GM21619 (cell line): Measurements from ENCODE around the gene DNAH8.
"Not testable (repeated sequence)": the region's sequence is repeated elsewhere in the genome, so short reads cannot be mapped to it uniquely, and the experiment has no call there.

Source experiments
- ATAC-seq: cut with Tn5 transposase; IDR thresholded peaks from one replicate; pipeline ENCODE4 v1.9.1; 2021; ENCODE audit not compliant: unreplicated experiment

Gene DNAH8

DNA sequence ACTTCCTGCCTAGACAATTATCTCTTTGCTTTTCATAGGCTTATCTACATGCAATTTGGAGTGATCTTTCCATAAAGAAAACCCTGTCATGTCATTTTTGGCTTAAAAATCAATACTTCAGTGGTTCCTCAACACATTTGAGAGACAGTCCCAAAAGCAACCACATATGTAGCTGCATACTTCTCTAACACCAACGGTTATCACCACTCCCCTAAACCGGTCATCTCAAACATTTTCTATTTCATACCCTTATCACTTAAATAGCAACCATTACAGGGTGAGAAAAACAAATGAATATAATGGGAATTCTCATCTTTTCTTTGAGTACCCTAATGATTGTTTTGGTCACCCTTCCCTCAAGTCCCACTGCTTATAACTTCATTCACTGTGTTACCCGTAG, 17.3 kb upstream of the DNAH8 start:
- no peak for ATAC-seq

DNA sequence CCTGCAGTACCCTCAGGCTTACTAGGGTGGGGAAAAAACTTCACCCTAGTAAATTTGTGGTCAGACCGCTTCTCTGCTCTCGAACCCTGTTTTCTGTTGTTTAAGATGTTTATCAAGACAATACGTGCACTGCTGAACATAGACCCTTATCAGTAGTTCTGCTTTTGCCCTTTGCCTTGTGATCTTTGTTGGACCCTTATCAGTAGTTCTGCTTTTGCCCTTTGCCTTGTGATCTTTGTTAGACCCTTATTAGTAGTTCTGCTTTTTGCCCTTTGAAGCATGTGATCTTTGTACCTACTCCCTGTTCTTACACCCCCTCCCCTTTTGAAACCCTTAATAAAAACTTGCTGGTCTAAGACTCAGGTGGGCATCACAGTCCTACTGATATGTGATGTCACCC, 15.4 kb upstream of the DNAH8 start:
- ATAC-seq, result not testable (repeated sequence)

DNA sequence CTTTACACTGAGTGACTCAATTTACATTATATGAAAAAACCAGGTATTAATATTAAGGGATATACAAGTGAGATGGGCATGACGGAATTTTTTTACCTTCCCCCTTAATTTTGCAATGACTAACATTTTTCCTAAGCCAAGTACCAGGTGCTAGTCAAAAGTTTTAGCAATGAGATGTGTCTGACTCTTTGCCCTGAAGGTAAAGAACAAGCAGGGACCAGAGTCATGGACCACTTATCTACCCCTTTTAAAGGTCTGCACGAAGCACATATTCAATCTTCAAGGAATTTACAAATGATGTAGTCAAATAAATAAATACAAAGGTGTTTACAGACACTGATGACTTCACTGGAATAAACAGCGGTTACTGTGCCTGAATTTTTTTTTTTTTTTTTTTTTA, 13.6 kb upstream of the DNAH8 start:
- ATAC-seq, result no peak

DNA sequence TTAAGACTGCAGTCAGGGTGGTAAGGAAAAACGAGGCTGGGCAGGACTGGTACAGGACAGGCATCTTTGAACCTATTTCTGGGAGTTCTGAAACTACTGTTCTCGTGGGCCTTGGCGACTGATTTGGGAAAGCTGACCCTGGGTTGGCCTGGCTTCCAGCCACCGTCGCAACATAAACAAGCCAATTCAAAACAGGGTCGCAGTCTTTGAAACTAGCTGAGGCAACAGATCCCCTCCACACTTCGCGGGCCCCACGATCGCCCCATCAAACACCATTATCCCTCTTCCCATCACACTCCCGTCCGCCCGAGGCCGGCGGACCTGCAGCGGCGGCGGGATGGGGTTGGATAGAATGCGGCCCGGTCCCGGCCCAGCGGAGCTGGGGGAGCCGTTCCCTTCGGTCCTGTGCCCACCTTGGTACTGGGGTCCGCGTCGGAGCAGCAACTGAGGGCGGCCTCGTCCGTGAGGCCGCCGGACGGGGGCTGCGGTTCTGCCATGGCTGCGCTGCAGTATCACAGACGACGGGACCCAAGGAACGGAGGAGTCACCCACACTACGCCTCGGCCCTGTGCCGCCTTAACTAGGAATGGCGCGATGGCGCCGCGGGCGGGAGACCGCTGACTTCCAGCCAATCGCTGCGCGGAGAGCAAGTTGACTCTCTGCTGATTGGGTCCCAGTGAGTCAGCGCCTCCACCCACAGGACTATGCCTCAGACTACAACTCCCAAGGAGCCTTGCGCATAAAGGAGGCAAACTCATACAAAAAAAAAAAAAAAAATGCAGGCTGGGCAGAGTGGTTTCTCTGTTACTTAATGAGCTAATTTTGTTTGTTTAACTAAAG, 12.3 kb upstream of the DNAH8 start, which contains the start of gene GLO1:
Gene GLO1, minus strand, starts transcription at position 588 of the 840 bp plus-strand sequence. Its CDS starts 91 bp downstream, at position 497.
- peak; percentile 100 for ATAC-seq

DNA sequence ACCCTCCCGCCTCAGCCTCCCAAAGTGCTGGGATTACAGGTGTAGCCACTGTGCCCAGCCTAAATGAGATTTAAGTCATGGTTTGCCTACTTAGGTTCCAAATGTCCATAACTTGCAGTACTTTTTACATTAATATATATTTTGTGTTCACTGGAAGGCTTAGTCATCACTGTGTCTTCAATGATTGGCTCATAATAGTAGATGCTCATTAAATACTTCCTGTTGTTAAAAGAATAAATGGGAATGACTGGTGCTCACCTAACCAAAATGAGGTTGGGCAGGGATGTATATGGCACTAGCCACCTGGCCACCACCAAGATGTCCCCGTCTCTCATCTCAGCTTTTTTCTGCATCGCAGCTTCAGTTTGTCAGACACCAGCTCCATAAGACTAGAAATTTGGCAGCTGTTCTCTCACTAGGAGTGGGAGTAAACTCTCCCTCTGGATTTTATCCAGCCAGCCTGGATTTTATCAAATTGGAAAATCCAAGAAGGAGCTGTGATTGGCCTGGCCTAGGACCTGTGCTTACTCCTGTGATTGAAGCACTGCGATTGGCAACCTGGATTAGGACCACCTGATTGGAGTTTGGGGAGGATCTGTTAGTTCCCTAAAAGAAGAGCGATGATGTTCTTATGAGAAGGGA, 11.0 kb upstream of the DNAH8 start:
- ATAC-seq, result no peak

DNA sequence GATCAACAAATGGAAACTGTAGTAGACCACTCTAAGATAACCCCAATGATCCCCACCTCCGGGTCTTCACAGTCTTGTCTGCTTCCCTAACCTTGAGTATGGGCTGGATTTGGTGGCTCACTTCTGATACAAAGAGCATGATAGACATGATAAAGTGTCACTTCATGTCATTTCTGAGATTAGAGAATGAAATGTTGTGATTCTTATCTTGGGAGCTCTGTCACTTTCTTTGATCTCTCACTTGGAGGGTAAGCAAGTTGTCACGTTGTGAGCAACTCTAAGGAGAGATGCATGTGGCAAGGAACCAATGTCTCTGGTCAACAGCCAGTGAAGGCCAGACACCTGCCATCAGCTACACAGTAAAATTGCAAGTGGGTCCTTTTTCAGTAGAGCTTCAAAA, 9.2 kb upstream of the DNAH8 start:
- no peak for ATAC-seq

DNA sequence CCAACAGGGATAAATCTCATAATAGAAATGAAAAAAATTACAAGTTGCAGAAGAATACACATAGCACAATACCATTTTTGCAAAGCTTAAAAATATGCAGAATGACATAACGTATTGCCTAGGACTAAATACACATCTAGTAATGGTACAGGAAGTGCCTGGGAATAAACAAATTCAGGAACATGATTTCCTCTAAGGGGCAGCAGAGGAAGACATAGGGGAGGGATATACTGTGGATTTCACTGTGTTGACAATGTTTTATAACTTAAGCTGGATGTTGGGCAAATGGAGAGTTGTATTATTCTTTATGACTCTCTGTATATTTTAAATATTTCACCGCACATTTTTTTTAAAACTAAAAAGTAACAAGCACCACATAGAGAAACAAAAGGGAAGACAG, 6.6 kb upstream of the DNAH8 start:
- no peak for ATAC-seq

DNA sequence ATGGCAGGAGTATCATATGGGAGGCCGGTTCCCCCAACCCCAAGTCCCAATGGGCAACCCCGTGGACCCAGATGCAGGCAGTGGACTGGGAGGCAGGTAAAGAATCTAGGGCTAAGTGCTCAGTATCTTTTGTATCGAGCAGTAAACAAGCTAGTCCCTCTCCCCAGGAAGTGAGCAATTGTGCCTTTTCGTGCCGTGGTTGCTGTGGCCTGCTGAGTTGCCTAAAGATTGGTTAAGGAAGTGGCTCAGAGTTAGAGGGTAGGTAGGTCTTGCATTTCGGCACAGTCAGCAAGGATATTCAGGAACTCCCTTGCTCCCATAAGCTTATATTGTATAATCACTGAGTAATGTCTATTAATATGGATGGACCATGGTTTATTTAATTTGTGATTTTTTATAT, 1.3 kb upstream of the DNAH8 start:
- ATAC-seq, result no peak

DNA sequence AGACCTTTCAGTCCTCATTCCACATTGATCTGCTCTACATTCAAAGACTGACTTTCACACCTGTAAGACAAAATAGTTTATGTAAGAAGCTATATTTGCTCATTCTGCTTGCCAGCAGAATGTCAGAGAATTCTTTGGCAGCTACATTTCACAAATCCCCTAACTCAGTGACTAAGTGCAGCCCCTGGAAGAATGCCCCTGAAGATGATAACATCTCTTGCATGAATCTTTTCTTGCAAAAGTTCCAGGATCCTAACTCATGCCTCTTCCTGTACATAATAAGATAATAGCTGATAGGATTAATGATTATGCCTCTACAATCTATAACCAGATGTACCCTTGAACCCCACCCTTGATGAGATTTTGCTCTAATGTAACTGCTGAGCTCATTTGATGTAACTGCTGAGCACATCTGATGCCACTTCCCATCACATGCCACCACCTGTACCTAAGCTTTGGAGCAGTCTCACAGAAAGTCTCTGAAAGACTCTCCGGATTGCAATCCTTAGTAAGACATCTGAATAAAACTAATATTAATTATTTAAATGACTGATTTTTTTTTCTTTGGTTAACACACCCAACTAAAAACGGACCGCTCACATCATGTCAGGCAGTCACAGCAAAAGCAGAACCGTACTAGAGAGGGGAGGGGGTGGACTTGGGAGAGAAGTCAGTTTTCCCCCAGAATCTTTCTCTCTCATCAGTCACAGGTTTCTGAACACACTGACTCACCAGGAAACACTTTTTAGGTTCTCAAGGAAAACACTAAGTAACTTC, 684 bp upstream of the DNAH8 start:
- no peak for ATAC-seq

DNA sequence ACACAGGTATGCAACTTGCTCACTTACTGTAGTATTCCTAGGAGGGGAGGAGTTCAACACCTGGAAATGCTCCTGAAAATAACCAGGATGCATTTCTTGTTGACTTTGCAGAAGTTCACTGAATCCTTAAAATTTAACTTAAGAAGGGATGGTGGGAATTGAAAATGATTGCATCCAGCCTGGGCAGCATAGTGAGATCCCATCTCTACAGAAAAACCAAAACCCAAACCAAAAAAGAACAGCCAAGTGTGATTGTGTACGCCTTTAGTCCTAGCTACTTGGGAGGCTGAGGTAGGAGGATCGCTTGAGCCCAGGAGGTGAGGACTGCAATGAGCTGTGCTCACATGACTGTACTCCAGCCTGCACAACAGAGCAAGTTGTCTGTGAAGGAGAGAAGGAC, 1.7 kb downstream of the DNAH8 start:
- no peak for ATAC-seq

DNA sequence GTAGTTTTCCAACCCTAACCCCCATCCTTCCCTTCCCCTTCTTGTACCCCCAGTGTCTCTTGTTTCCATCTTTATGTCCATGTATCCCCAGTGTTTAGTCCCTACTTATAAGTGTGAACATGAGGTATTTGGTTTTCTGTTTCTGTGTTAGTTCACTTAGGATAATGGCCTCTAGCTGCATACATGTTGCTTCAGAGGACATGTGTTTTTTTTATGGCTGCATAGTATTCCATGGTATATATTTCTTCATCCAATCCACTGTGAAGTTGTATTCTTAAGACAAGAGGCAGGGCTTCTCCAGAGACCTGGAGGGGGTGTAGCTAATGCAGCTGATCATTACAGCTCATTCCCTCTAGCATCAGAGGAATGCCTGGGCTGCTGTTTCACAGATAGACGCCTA, 4.2 kb downstream of the DNAH8 start:
- ATAC-seq, result no peak

DNA sequence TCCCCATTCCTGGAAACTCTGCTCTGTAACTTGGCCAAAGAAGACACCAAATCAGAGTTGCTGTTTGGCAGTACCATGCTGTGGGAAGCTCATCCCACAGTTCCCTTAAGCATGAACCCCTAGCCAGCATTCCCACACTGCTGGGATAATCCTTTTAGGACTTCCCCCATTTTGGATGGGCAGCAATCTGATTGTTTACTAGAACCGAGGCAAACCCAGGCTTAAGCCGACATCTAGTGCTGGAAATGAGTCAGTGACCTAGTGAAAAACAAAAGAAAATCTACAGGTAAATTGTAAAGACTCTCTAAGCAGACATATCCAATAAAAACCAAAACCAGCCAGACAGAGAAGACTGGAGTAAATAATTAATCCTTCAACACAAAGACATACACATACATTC, 5.2 kb downstream of the DNAH8 start:
- ATAC-seq, result no peak

DNA sequence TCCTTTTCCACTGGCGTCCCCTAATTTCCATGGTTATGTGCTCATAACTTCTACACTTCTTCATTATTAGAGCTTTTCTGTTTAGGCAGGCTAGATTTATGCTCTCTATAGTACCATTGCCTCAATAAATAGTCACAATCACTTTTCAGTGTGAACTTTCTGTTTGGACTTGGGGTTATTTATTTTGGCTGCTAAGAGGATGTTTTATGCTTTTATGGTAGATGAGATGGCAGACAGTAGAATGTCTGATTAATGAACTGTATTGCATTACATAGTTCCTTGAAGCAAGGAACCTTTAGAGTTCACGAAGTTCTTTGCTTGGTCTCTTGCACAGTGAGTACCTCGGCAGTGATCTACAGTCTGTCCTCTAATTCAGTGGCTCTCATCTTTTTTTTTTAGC, 6.9 kb downstream of the DNAH8 start:
- ATAC-seq, result no peak

DNA sequence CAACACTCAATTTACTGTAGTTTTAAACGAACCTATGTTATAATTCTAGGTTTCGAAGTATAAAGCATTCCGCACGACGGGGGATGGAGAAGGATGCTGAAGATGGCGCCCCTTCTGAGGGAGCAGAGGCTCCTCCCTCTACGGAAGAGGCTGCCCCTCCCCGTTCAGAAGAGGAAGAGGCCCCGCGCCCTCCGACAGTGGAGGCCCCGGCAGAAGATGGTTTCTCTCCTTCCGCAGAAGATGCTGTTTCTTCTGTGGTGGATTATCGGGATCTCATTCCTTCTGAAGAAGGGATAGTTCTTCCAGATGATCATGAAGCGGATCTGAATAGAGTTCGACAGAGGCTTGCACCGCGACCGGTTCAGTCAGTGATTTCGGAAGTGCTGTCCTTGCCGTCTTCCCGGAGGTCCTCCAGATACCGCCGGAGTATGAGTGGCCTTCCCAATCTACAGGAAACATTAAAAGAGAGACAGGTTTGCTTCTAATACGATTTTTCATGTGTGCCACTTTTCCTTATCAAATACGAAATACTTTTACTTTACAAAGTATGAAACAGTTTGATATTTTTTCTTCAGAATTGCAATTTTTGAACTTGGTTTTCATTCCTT, 7.7 kb downstream of the DNAH8 start:
- ATAC-seq, result no peak

DNA sequence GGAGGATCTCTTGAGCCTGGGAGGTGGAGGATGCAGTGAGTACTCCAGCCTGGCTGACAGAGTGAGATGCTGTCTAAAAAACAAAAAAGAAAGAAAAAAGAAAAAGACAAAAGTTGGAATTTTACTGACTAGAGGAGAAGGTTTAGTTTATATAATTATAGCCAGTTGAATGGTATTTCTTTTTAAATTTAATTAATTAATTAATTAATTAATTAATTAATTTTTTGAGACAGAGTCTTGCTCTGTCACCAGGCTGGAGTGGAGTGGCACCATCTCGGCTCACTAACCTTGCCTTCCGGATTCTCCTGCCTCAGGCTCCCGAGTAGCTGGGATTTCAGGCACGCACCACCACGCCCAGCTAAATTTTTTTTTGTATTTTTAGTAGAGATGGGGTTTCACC, 8.7 kb downstream of the DNAH8 start:
- ATAC-seq, result no peak

DNA sequence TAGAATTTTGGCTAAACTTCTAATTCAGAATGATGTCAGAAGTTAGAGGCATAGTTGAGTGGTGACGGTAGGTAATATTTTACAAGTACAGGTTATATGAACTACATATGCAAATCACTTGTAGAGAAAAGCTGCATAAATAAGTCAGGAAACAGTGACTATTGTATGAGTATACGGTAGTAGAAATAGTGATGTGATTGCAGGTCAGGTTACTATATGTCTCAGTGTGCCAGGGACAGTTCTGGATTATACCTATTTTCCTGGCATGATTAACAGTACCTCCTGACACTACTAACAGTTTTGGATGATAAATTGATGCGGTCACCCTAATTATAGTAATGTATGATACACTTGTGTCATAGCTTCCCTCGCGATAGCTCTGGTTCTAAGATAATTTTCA, 9.2 kb downstream of the DNAH8 start:
- ATAC-seq, result no peak

DNA sequence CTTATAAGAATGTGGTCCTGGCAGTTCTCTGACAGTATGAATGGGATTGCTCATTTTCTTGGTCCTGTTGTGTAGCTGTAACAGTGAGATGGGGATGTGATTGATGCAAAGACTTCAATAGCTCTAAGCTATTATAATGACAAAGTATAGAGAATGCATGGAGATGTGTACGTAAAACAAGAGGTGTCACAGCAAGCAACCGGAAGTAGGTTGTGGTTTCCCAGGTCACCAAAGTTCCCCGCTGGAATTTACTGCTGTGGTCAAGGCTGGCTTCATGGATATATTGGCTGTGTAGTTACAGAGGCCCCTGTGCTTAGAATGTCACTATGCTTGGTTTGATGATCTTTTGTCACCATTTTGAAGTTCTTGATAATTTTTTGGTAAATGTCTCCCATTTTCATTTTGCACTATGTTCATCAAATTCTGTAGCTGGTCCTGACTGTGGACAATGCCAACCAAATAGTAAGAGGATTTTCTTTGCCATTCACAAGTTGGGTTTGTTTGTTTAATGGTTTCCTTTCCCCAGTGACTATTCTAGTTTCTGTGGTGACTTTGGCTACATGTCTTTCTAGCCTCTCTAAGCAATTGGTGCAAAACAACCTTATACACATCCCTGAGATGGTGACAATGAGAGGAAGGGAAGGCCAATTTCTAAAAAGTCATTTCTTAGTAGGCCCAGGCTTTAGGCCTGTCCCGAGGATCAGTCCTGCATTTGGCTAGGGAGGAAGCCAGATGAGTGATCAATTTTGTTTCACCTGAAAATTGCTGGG, 10.5 kb downstream of the DNAH8 start:
- ATAC-seq, result peak; percentile 69

DNA sequence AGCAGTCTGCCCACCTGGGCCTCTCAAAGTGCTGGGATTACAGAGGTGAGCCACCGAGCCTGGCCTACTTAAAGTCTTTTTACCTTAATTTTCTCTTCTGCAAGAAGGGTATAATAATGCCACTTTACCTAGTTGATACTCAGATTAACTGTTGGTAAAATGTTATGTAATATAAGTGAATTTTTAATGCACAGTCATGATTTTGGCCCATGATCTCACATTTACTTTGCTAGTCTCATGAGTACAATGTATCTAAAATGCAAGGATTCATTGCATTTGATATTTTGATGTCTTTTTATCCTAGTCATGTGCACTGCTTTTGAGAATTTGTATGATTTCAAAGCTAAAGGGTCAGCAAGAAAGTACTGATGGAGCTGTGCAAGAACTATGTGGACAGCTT, 13.1 kb downstream of the DNAH8 start:
- ATAC-seq, result no peak

DNA sequence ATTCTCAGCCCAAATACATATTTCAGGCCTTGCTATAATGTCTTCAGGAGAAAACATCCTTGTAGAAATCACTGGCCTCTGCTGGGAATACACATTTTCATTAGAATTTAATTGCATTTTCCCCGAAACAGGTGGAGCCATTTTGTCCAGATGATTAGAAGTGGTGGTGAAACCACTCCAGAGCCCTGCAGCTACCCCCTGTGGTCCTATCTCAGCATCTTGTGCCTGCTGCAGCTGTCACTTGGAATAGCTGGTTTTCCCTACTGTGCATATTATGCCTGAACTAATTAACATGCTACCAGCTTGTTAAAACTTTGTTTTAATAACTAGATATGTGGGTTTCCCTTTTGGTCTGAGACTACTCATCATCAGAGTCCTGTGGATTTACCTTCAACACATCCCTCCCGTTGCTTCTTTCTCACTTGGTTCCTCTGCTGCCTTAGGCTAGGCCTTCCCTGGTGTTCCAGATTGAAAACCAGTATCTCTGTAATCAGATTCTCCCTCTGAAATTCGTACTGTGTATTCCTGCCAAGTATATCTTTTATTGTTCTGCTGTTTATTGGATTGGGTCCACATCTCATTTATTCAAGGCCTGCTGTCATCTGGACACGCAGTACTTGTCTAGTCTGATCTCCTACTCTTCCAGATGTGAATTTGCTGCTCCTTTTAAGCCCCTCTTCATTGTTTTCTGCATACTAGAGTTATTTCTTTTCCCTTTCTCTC, 15.2 kb downstream of the DNAH8 start:
- ATAC-seq, result no peak

DNA sequence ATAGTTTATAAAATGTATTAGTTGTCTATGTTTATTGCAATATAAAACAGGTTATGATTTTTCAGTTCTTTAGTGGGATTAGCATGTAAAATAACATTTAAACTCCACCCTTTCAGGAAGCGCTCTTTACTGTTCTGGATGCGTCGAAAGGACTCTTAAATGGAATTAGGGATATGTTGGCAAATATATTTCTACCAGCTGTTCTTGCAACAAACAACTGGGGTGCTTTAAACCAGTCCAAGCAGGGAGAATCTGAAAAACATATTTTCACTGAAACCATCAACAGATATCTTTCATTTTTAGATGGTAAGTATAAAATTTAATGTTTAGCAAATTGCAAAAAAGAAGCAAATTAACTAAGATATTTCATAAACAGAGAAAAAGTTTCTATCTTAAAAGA, 21.8 kb downstream of the DNAH8 start:
- ATAC-seq, result no peak
